Esophagus squamous epithelium (tissue), 5 donors: ENCODE measurements around the gene TOGARAM2. TPM values are rescaled to one million over a fixed set of nuclear protein-coding genes. Genes with fewer than 3 reads are reported as not detected.

ENCODE experiments used
- DNase-seq: peaks from one replicate; lab custom pipeline; 2025; lab: John Stamatoyannopoulos, UW
- H3K27ac ChIP-seq, 4 donors: fragments of 200-600 bp; sonication (generic); one replicate each; pipeline ENCODE4 v1.5.1; 2016 to 2019; ENCODE audit warnings: mild to moderate bottlenecking in 1 of 4
- H3K27me3 ChIP-seq, 4 donors: fragments of 200-600 bp; sonication (generic); 1 replicate in 3 of 4; 2 replicates in 1 of 4; pipeline versions ENCODE4 v1.5.1 to v1.6.0; 2017 to 2021; ENCODE audit warnings: antibody characterized with exemption in 1 of 4
- H3K36me3 ChIP-seq, 3 donors: fragments of 200-600 bp; sonication (generic); one replicate each; pipeline ENCODE4 v1.5.1; 2016 to 2019
- H3K4me1 ChIP-seq, 3 donors: fragments of 200-600 bp; sonication (generic); one replicate each; pipeline ENCODE4 v1.5.1; 2017 to 2019
- H3K4me3 ChIP-seq, 4 donors: fragments of 200-600 bp; sonication (generic); 1 replicate in 3 of 4; 2 replicates in 1 of 4; pipeline ENCODE4 v1.5.1; 2016 to 2019; ENCODE audit warnings: mild to moderate bottlenecking in 2 of 4, moderate library complexity in 1 of 4
- H3K9me3 ChIP-seq, 3 donors: fragments of 200-600 bp; sonication (generic); one replicate each; pipeline ENCODE4 v1.5.1; 2016 to 2019
- POLR2A ChIP-seq, 4 donors: fragments of 450-650 bp; IDR thresholded peaks; one replicate each; pipeline ENCODE4 v1.6.1; 2017; ENCODE audit warnings: antibody characterized with exemption in 4 of 4, mild to moderate bottlenecking in 4 of 4, moderate library complexity in 3 of 4
- WGBS, 2 donors: methylation state at CpG; one replicate each; pipeline ENCODE4 v1.1.5; 2018; 5-methylcytosine and 5-hydroxymethylcytosine counted together
- intact Hi-C: fragments of 100-400 bp; cut with DNase I; formaldehyde crosslinking; loops from one replicate; pipeline ENCODE4 v1.15.0; 2022
- total RNA-seq, 4 donors: library from RNA; depleted of rRNA; stranded (reverse); fragments of >200 nt; gene quantifications; one replicate each; pipeline ENCODE4 v1.1.0, GENCODE V29; 2016
- TF ChIP-seq, protein P1 (sequence below), 6 experiments: fragments of 450-650 bp in 4 of 6; fragments of 200-600 bp in 2 of 6; sonication (generic) in 2 of 6; IDR thresholded peaks; one replicate each; pipeline ENCODE4 v1.5.1; 2016 to 2019; ENCODE audit warnings: antibody characterized with exemption in 6 of 6, mild to moderate bottlenecking in 4 of 6, moderate library complexity in 4 of 6
- donor health status: DM: yes; HTN: yes; CAD: no.

The TOGARAM2 gene
- total RNA-seq, 4 donors from 2014 or later = 0.03 to 0.76 (median 0.48) TPM; not detected in 1

DNA sequence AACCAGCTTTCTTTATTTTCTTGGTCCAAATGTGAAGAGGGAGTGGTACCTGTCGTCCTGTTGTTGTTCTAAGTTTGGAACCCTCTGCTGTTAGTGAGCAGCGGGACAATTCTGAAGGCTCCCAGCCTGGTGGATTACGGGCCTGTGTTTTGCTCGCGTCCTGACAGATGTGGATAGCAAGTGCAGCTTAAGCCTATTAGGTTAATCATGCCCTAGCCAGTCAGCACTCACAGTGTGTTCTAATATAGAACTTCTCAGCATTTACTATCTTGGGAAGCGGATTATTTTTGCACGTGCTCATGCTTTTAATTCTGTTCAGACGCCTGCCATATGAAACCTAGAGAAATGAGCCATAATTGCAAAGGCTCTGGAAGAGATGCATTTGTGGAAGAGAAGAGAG is 93.3 kb downstream of the TOGARAM2 start, which contains the start of gene PCARE:
PCARE (minus strand) TSS at position 113 of the 400 bp plus-strand sequence. CDS start 262 bp downstream, outside the sequence.
- peaks cover 0 to 2% (median 0%) of the 10 kb centered on the region in 3 donors for H3K9me3 ChIP-seq
- no peak for DNase-seq
- intact Hi-C loops = no loop called here
- H3K27me3 ChIP-seq = no peaks in the 10 kb centered on the region
- H3K36me3 ChIP-seq = no peaks in the 10 kb centered on the region
- no peak for TF ChIP-seq POLR2A (IDR thresholded peaks at IDR 0.05)
- TF ChIP-seq, protein P1, sequence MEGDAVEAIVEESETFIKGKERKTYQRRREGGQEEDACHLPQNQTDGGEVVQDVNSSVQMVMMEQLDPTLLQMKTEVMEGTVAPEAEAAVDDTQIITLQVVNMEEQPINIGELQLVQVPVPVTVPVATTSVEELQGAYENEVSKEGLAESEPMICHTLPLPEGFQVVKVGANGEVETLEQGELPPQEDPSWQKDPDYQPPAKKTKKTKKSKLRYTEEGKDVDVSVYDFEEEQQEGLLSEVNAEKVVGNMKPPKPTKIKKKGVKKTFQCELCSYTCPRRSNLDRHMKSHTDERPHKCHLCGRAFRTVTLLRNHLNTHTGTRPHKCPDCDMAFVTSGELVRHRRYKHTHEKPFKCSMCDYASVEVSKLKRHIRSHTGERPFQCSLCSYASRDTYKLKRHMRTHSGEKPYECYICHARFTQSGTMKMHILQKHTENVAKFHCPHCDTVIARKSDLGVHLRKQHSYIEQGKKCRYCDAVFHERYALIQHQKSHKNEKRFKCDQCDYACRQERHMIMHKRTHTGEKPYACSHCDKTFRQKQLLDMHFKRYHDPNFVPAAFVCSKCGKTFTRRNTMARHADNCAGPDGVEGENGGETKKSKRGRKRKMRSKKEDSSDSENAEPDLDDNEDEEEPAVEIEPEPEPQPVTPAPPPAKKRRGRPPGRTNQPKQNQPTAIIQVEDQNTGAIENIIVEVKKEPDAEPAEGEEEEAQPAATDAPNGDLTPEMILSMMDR (IDR thresholded peaks at IDR 0.05) = no peak
- H3K4me3 ChIP-seq = no peak within 1 kb of the TSS
- H3K4me1 ChIP-seq = peaks cover 0 to 9% (median 0%) of the 10 kb centered on the region in 3 donors
- H3K27ac ChIP-seq = peak within 1 kb of the TSS in 3 of 4 donors; percentile 42 to 52 (median 46)
- 86 to 91% methylated on average over 4 to 8 of the region's 8 CpGs for WGBS, 2 donors

DNA sequence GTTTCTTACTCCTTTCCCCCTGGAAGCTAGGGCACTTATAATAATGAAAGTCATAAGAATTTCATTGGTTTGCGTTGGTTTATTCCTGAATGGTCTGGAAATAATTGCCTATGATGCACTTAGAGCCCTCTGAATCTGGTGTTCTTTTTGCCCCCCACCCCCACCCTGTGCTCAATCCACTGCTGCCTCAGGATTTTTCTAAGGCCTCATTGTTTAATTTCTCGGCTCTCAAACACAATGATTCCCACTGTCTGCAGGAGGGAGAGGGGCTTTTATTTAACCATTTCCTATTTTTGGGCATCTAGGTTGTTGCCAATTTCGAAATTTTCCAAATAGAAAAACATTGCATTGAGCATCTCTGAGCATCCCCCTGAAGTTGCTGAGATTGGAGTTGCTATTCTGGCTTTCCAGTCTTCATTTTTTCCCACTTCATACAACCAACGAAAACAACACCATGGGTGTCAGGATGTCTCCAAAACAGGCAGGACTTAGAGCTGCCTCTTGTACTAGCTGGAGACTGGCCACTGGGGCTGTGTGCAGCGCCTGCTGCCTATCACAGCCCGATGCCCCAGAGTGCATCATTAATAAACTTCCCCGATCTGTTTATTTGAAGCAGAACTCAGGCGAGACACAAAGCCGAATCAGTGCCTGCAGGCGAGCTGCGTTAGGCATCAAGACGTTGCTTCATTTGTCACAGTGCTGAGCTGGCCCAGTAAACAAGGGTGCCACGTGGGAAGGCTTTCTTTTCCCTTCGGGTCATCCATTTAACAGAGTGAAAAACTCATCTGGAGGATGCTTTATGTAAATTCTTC is 95.0 kb downstream of the TOGARAM2 start:
- Histone ChIP-seq H3K4me3 (no peak overlapping the region), H3K27me3 (no peaks in the 10 kb centered on the region), H3K27ac (peak overlapping the region in 2 of 4 donors; percentile 10 to 46), H3K36me3 (no peaks in the 10 kb centered on the region), H3K4me1 (peaks cover 0 to 9% (median 0%) of the 10 kb centered on the region in 3 donors), H3K9me3 (peaks cover 0 to 19% (median 4%) of the 10 kb centered on the region in 3 donors)
- TF ChIP-seq POLR2A (IDR thresholded peaks at IDR 0.05) = no peak
- TF ChIP-seq, protein P1 (IDR thresholded peaks at IDR 0.05) = no peak
- WGBS, 2 donors = 42 to 66% methylated on average over 10 to 14 of the region's 14 CpGs
- intact Hi-C loops = no loop called here
- DNase-seq = no peak

GRCh38 chr2:29079887-29080286 is 98.8 kb downstream of the TOGARAM2 start:
- H3K36me3 ChIP-seq = no peaks in the 10 kb centered on the region
- H3K27me3 ChIP-seq = no peaks in the 10 kb centered on the region
- TF ChIP-seq POLR2A (IDR thresholded peaks at IDR 0.05) = no peak
- TF ChIP-seq, protein P1 (IDR thresholded peaks at IDR 0.05) = no peak
- no peak for DNase-seq
- no peak overlapping the region for H3K4me3 ChIP-seq
- peaks cover 0 to 9% (median 0%) of the 10 kb centered on the region in 3 donors for H3K4me1 ChIP-seq
- no CpG with 5 or more reads among the region's 7 CpGs for WGBS, 2 donors
- H3K9me3 ChIP-seq = peaks cover 0 to 19% (median 4%) of the 10 kb centered on the region in 3 donors
- no peak overlapping the region for H3K27ac ChIP-seq
- intact Hi-C loops = no loop called here

- Histone ChIP-seq H3K36me3 (no peaks in the 10 kb centered on the region), H3K9me3 (peaks cover 0 to 19% (median 4%) of the 10 kb centered on the region in 3 donors), H3K27me3 (no peaks in the 10 kb centered on the region), H3K4me1 (peaks cover 0 to 6% (median 0%) of the 10 kb centered on the region in 3 donors), H3K27ac (peak overlapping the region in 1 of 4 donors; percentile 41), H3K4me3 (no peak overlapping the region)
- DNase-seq = no peak
- no peak for TF ChIP-seq POLR2A (IDR thresholded peaks at IDR 0.05)
- TF ChIP-seq, protein P1 (IDR thresholded peaks at IDR 0.05) = no peak
- intact Hi-C loops = no loop called here
- 79 to 83% methylated on average over 8 of the region's 12 CpGs for WGBS, 2 donors
Measured at GRCh38 chr2:29080886-29081743, 100.0 kb downstream of the TOGARAM2 start.
